ENCODE data around the gene FAM20B.
"Not testable (repeated sequence)": the region's sequence is repeated elsewhere in the genome, so short reads cannot be mapped to it uniquely, and the experiment has no call there.

Gene FAM20B

DNA sequence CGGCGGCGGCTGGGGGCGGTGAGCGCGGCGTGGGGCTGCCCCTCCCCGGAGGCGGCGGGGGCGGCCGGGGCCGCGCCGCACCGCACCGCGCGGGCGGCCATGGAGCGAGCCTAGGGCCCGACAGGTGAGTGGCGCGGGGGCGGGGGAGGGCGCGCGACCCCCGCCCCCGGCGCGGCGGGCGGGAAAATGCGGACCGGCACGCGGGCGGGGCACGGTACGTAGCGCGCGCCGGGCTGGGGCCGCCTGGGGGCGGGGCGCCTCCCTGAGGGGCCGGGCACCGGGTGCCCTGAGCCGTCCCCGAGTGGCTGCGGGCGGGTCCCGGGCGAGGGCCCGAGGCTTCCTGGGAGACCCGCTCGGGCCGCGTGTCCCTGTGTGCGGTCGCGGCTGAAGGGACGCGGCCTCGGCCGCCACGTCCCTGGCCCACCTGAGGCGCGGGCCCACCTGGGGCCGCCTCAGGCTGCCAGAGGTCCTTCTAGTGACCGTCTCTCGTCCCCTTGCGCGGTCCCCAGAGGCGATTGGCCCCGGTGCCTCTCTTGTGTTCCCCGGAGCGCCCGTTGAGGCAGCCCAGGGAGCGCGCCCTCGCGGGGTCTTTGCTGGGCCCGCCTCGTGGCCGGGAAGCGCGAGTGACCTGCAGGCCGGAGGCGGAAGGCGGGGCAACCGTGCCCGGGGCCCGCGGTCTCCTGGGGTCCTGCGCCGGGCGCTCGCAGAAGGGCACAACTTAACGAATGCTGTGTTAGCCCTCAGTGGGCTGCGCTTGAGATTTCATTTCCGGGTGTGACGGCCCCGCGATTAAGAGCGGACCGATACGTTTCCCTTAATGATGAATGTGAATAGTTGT lies 500 bp downstream of the FAM20B start:
- peak; percentile 75 for DNase-seq

DNA sequence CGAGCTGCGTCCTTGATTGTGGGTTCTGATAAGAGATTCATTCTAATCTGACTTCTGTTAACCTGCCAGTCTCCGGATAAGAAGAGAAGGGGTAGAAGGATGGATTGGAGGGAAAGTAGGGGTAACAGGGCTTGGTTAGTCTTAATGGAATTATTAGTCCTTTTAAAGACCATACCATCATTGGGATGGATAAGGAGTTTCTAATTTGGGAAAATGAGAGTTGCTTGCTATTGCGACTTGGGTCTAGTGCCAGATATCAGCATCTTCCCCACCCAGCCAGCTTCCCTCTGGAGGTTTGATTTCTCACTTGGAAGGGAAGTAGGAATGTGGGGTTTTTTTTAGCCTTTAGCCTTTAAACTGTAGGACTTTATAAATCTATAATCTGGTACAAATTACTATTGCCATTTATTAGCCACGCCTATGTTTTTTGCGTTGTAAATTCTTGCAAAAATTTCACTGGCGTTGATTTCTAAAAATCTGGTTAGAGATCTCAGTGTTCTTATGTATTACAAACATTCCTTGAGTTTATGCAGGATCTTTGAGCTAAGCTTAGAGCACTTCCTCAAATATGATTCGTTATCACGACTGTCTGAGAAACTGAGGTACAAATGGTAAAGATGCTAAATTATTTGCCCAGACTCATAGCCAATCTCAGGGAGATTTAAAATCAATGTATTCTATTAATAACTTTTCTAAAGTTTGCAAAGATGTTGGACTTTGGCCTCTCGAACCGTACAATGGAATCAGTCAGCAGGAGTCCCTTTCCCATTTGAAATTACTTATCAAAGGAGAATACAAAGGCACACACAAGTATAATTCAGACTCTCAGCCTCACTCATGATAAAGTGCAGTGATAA lies 1.3 kb downstream of the FAM20B start:
- no peak for DNase-seq

DNA sequence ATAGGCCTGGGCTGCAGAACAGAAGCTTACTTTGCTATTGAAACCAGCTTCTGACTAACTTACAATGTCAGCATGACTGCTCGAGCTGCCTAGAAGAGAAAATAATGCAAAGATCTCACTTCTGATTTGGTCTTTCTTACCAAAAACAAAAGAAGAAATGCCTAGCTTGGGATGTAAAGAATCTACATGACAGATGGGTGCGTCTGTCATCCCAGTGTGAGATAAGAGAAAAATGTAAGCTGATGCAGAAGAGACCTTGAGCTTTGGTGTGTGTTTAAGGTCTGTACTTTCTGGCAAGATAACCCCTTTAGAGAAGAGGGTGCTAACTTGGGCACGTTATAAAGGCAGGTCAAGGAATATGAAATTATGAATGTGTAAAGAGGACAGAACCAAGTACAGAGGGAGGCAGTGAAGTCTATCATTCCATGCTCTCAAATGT lies 3.6 kb downstream of the FAM20B start:
- DNase-seq: no peak

DNA sequence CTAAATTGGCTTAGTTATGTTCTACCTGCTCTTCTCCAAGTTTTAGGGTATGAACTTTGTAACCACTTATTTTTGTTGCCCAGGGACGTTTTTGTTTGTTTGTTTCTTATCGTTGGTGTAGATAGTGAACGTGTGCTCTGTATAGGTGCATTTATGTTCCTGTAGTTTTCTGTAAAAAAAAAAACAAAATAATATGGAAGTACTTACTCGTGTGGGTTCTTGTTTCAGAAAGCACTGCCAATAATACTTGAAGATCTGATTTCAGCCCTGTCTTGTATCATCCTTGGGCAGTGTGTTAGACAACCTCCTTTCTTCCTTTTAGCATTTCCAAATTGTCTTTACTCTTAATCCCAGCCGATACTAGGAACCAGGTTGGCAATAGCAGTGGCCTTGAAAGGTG lies 4.4 kb downstream of the FAM20B start:
- DNase-seq: no peak

DNA sequence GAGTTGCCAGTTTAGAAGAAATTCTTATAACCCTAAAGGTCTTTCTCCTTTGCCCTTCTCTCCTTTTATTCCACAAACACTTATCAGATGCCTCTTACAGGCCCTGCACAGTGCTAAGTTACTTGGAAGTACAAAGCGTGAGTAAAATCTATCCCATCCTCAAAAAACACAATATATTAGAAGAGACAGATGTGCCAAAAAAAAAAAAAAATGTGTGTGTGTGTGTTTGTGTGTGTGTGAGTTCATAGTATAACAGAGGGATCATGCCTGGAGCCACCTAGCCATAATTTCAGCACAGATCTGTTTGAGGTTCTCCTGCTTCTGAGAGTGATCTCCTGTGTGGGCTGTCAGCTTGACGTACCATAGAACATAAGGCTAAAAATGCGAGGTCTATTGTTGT lies 5.0 kb downstream of the FAM20B start:
- DNase-seq: no peak

DNA sequence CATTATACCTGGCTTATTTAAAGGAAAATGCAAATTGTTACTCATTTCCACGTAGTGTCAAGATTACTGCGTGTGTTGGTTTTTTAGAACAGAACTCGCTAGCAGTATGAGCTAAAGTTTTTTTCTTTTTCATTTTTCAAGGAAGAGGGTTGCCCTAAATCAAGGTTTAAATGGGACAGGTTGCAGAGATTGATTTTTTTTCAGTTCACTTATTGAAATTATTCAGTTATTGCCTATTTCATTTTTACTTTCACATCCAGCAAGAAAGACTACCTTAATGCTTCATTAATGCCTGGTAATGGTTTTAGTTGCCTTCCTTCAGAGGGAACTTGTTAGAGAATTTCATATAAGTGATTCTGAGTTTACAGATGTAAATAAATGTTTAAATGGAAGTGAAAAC lies 5.6 kb downstream of the FAM20B start:
- DNase-seq: no peak

DNA sequence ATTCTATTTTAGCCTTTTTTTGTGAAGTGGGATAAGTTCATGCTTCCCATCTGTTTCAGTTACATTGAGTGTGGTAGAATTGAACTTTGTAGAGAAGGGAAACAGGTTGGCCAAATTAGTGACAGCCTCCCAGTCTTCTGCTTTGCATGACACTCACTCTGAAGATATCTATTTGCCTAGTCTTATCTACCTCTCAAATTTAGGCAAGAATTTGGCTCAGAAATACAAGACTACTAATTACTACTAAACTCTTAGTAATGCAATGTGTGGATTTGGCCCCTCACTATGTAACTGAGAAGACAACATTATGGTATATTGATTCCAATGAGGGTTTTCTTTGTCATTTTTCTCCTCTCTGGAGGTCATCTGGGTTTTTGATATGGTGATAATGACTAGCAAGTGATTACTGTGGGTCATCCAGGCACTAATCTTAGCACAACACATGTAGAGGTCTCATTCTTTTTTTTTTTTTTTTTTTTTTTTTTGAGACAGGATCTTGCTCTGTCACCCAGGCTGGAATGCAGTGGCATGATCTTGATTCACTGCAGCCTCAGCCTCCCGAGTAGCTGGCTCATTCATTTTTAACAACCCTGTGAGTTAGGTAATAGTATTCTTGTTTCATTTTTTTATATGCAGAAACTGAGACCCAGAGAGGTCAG lies 6.3 kb downstream of the FAM20B start:
- no peak for DNase-seq

DNA sequence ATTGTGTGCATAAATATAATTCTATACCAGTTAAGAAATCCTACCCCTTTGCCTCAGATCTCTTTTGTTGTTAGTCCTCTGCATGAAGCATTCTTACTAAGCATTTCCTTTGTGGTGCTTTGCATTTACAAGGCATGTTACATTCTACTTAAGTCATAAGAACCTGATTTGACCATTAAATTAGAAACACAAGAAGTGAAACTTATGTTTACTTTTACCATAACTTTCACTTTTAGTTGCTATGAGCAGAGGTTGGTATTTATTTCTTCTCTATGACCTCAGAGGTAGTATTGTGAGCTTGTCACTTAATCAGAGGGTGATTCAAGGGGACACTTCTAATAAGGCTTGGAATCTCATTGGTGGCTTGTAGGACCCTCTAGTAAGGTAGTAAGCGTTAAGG lies 9.0 kb downstream of the FAM20B start:
- no peak for DNase-seq

DNA sequence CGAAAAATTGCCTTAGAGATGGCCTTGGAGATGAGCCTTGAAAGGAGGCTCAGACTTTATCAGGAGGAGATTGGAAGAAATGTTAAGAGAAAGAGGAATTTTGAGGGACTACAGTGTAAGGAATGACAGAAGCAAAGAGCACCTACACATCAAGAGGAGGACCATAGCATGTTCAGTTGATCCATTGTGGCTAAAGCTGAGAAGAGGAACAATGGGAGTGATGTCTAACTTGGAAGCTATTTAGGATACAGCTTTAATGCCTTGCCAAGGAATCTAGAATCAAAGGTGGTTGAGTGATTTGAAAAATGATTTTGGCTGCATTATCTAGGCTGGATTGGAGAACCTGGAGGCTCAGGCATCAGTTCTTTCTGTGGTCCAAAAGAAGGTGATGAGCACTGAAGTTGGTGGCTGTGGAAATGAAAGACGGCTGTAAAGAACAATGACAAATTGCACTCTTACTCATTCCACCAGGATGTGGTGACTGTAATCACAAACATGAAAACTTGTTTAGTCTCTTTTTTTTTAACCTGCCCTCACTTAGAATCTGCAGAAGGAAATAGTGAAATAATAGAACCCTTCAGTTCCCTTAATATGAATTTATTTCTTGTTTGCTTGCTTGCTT lies 11.3 kb downstream of the FAM20B start:
- DNase-seq: no peak

DNA sequence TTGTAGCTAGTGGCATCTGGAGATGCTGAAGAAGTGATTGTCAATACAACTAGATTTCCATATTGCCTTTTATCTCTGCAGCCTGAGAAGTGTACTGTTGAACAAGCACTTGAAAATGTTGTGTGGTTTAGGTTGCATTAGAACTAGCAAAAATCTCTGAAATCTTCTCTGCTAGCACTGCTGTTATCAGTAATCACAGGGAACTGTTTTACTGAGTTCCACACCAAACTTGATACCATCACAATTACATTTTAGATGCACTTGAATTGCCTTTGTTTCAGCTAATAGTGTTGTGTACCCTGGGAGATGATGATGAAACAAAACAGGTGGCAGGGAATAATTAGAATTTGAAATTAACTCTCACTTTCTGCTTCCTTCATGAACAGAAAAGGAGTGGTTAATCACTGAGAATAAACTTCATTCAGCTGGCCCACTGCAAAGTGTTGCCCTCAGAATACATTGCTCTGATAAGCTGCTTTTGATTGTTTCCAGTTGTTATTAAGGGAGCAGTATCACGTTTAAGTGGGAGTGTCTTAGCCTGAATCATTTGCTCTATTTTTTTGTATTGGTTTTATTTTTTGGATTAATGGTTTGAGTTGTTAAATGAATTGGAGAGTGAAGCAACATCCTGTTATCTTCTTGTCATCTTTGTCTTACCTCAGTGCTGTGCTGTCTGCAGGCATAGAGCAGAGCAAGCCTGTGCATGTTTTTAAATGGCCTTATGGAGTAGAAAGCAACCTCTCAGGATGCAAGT lies 13.0 kb downstream of the FAM20B start:
- DNase-seq: no peak

DNA sequence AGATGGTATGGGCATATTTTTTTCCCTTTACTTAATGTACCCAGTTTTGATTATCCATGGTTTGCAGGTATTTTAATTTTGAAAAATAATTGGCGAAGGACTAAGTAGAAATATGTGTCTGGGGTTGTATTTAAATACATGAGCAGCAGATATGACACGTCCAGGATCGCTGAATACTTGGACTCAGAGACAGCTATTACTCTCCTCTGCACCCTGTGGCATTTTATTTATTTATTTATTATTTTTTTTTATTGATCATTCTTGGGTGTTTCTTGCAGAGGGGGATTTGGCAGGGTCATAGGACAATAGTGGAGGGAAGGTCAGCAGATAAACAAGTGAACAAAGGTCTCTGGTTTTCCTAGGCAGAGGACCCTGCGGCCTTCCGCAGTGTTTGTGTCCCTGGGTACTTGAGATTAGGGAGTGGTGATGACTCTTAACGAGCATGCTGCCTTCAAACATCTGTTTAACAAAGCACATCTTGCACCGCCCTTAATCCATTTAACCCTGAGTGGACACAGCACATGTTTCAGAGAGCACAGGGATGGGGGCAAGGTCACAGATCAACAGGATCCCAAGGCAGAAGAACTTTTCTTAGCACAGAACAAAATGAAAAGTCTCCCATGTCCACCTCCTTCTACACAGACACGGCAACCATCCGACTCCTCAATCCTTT lies 13.9 kb downstream of the FAM20B start:
- not testable (repeated sequence) for DNase-seq

DNA sequence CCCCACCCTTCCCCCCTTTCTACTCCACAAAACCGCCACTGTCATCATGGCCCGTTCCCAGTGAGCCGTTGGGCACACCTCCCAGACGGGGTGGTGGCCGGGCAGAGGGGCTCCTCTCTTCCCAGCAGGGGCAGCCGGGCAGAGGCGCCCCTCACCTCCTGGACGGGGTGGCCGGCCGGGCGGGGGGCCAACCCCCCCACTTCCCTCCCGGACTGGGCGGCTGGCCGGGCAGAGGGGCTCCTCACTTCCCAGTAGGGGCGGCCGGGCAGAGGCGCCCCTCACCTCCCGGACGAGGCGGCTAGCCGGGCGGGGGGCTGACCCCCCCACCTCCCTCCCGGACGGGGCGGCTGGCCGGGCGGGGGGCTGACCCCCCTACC lies 14.5 kb downstream of the FAM20B start:
- DNase-seq: not testable (repeated sequence)

DNA sequence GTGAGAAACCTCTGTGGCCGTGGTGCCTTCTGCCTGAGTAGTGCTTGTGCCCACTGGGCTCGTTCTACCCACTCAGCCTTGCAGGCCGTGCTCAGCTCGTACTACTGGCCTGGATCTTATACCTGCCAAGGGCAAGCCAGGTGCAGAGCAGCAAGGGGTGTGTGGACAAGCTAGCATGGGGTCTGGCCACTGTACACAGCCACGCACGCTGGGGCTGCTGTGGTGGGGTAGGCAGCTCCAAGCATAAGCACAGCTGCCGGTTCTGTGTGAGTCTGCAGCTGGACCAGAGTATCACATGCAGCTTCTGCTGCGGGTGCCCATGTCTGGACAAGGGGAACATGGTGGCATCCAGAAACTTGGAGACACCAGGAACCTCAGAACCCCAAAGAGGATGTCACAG lies 16.4 kb downstream of the FAM20B start:
- DNase-seq: no peak

DNA sequence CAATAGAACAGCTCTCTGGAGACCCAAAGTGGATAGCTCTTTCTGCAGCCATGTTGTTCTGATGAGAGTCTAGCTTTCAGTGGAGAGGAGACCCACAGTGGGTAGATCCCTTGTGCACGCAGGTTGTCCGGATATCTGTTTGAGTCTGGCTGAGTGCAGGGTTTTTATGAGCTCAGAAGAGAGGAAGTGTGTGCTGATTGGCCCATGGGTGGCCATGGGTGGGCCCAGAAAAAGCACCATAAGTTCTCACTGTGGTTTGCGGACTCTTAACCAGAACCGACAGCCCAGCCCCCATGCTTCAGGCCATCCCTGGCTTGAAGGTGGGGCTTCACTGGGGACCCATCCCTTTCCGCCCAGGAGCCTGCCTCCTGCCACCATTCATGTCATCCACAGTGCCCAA lies 17.0 kb downstream of the FAM20B start:
- no peak for DNase-seq

DNA sequence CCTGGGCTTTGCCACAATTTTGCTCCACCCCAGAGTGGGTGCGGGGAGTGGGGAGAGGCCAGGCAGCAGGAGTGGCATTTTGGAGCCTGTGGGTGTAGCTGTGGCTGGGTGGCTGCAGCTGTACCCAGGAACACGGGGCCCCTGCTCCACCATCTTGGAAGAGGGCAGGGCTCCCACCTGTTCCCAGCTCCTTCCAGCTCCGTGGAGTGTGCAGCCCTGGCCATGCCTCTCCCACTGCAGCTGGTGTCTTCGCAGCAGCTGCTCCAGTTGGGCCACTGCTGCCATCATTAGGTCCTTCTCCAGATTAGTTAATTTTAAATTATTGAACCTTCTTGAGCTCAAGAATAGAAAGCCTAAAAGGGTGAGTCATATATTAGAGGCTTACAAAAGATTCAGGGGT lies 17.6 kb downstream of the FAM20B start:
- no peak for DNase-seq

DNA sequence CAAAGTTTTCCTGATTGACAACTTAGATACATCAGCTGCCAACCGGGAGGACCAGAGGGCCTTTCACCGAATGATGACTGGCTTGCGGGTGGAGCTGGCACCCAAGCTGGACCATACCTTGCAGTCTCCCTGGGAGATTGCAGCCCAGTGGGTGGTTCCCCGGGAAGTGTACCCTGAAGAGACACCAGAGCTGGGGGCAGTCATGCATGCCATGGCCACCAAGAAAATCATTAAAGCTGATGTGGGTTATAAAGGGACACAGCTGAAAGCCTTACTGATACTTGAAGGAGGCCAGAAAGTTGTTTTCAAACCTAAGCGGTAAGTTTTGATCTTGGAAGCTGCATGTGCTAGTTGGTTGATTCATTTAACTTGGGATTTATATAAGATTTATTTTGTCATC lies 18.2 kb downstream of the FAM20B start:
- no peak for DNase-seq

DNA sequence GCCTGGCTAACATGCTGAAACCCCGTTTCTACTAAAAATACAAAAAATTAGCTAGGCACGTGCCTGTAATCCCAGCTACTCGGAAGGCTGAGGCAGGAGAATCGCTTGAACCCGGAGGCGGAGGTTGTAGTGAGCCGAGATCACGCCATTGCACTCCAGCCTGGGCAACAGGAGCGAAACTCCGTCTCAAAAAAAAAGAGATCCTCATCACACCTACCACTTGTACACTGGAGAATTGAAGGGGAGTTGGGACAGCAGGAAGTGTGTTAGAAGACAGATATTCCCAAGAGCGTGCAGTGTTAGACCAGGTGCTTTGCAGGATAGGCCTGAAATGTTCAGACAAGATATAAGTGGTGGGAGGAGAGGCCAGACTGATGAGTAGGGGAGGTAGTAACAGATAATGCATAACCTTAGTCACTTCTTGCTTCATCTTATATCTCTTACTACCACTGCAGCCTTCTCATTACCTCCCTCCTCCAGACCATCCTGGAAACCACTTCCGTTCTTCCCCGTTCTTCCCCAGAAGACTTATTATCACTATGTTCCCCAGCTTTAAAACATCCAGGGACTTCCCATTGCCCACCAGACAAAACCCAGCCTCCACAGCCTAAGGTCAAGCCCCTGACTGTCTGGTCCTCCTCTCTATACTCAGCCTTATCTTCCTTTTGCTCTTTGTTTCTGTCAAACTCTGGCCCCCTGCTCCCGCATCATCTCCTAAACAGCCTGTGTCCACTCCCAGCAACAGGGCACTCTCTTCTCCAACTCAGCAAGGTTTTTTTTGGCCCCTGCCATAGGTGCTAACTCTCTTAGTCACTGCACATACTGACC lies 21.3 kb downstream of the FAM20B start:
- DNase-seq: no peak

DNA sequence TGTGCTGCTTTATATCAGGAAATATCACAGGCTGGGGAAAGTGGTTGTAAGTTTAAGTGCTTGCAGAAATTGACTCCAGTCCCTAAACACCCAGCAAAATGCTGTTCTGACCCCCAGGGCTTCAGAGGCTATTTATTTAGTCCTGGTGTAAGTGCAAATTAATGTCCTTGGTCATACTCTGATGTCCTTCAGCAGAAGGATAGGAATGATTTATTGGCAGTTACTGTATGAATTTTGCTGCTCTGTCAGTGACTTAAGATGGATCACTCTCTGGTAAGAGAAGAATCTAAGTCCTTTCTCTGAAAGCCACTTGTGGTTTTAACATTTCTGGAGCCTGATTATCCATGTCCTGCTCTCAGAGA lies 21.9 kb downstream of the FAM20B start:
- no peak for DNase-seq

DNA sequence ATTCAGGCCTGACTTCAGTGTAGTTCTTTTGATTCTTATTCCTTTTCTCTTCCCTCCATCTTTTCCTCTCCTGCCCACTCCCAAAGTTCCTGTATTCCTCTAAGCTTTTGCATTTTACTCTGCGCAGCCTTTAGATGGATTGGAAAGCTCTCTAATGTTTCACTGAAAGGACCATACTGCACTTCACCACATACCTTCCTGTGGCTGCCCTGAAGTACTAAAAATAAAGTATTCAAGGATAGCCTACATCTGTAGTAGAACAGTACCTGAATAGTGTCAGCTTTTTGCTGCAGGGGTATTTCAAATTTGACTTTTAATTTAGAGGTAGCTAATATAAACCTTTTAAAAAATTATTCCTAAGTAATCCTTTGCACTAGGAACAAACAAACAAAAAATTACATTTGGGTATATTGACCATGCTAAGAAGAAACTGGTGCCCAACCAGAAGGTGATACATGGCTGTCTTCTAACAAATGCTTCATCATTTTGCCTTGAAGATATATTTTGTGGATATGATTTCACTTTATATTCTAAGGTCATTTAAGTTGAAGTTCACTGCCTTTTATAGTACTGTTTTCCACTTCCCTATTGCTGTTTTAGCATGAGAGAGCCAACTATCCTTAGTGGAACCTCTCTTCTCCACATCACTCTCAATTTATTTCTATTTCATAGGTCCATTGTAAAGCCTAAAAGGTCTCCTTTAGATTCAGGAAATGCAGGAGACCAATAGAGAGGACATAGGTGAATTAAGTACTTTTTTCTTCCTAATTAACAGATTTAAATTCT lies 22.8 kb downstream of the FAM20B start:
- DNase-seq: no peak

DNA sequence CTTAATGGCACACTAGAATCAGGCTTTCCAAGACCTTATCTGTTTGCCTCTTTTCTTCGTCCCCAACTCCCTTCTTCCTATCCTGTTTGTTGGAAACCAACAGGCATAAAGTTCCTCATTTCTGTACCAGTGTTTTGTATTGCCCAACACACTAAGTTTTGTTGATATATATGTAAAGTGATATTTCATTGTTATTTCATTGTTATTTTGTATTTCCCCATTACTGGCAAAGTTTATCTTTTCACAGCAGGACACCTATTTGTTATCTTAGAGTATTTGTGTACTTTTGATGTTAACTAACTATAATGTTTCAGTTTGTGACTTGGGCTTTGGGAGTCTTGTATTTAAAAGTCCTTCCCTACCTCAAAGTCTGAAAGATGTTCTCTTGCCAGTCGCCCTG lies 27.1 kb downstream of the FAM20B start:
- no peak for DNase-seq

Data from right forelimb (tissue), 1 donor.